ENCODE data around the gene GLIS1. TPM values are rescaled to one million over a fixed set of nuclear protein-coding genes. Genes with fewer than 3 reads are reported as not detected.
A peak's percentile ranks its signal among the peaks of the same experiment; 100 is the strongest.

Gene GLIS1
- total and polyA plus RNA-seq, 2 experiments from 2014 or later, result 0.77 to 0.95 TPM

GRCh38 chr1:53587252-53587988 lies 151.5 kb downstream of the GLIS1 start:
- no peak for DNase-seq (ENCODE audit: low read depth in 1 of 2, low spot score in 1 of 2)
- H3K4me3 ChIP-seq, result no peak overlapping the region
- H3K36me3 ChIP-seq, result no peaks in the 10 kb centered on the region
- H3K27ac ChIP-seq, result no peak overlapping the region
- no peak for TF ChIP-seq CTCF (IDR thresholded peaks at IDR 0.05; ENCODE audit: low read depth, low read length)
- no peaks in the 10 kb centered on the region for H3K27me3 ChIP-seq
- no peaks in the 10 kb centered on the region for H3K9me3 ChIP-seq (ENCODE audit: low read depth)
- H3K4me1 ChIP-seq (ENCODE audit: low read depth), result no peaks in the 10 kb centered on the region

GRCh38 chr1:53586765-53587164 lies 152.2 kb downstream of the GLIS1 start:
- Histone ChIP-seq H3K4me3 (no peak overlapping the region), H3K9me3 (ENCODE audit: low read depth) (no peaks in the 10 kb centered on the region), H3K27ac (no peak overlapping the region), H3K4me1 (ENCODE audit: low read depth) (no peaks in the 10 kb centered on the region), H3K36me3 (no peaks in the 10 kb centered on the region), H3K27me3 (no peaks in the 10 kb centered on the region)
- no peak for DNase-seq (ENCODE audit: low read depth in 1 of 2, low spot score in 1 of 2)
- no peak for TF ChIP-seq CTCF (IDR thresholded peaks at IDR 0.05; ENCODE audit: low read depth, low read length)

GRCh38 chr1:53585565-53585964 lies 153.4 kb downstream of the GLIS1 start:
- H3K27ac ChIP-seq, result no peak overlapping the region
- no peak for DNase-seq (ENCODE audit: low read depth in 1 of 2, low spot score in 1 of 2)
- H3K4me3 ChIP-seq, result no peak overlapping the region
- no peak for TF ChIP-seq CTCF (IDR thresholded peaks at IDR 0.05; ENCODE audit: low read depth, low read length)
- H3K9me3 ChIP-seq (ENCODE audit: low read depth), result no peaks in the 10 kb centered on the region
- no peaks in the 10 kb centered on the region for H3K36me3 ChIP-seq
- no peaks in the 10 kb centered on the region for H3K27me3 ChIP-seq
- no peaks in the 10 kb centered on the region for H3K4me1 ChIP-seq (ENCODE audit: low read depth)

- peak in 1 of 2 donors; percentile 89 for DNase-seq (ENCODE audit: low read depth in 1 of 2, low spot score in 1 of 2)
- H3K9me3 ChIP-seq (ENCODE audit: low read depth), result no peaks in the 10 kb centered on the region
Observed at GRCh38 chr1:53585129-53585528, 153.8 kb downstream of the GLIS1 start.

GRCh38 chr1:53584777-53585107 lies 154.2 kb downstream of the GLIS1 start:
- Histone ChIP-seq H3K27me3 (no peaks in the 10 kb centered on the region), H3K4me1 (ENCODE audit: low read depth) (no peaks in the 10 kb centered on the region), H3K36me3 (no peaks in the 10 kb centered on the region), H3K27ac (no peak overlapping the region), H3K9me3 (ENCODE audit: low read depth) (no peaks in the 10 kb centered on the region), H3K4me3 (no peak overlapping the region)
- no peak for DNase-seq (ENCODE audit: low read depth in 1 of 2, low spot score in 1 of 2)
- TF ChIP-seq CTCF (IDR thresholded peaks at IDR 0.05; ENCODE audit: low read depth, low read length), result no peak

More at GRCh38 chr1:53585129-53585528, 153.8 kb downstream of the GLIS1 start:
- H3K4me1 ChIP-seq (ENCODE audit: low read depth), result no peaks in the 10 kb centered on the region
- H3K27ac ChIP-seq, result no peak overlapping the region
- no peaks in the 10 kb centered on the region for H3K27me3 ChIP-seq
- TF ChIP-seq CTCF (IDR thresholded peaks at IDR 0.05; ENCODE audit: low read depth, low read length), result no peak
- no peaks in the 10 kb centered on the region for H3K36me3 ChIP-seq
- no peak overlapping the region for H3K4me3 ChIP-seq

Data from cardiac muscle cell (in vitro differentiated cells and primary cell).